Vagina (tissue), 2 donors: ENCODE measurements around the gene GAL3ST3.

ENCODE experiments used
- POLR2A ChIP-seq, 2 donors: fragments of 450-650 bp; IDR thresholded peaks; one replicate each; pipeline ENCODE4 v1.6.1; 2017; ENCODE audit warnings: antibody characterized with exemption in 2 of 2, mild to moderate bottlenecking in 2 of 2, moderate library complexity in 2 of 2
- POLR2AphosphoS5 ChIP-seq, 2 donors: sonication (generic); formaldehyde crosslinking; IDR thresholded peaks; one replicate each; pipeline ENCODE4 v1.9.0; 2017; ENCODE audit warnings: antibody characterized with exemption in 2 of 2, mild to moderate bottlenecking in 2 of 2, low read depth in 1 of 2; ENCODE audit not compliant: insufficient read depth in 1 of 2
- TF ChIP-seq, protein P1 (sequence below), 3 experiments: fragments of 450-650 bp in 2 of 3; fragments of 200-600 bp in 1 of 3; sonication (generic) in 1 of 3; IDR thresholded peaks; one replicate each; pipeline ENCODE4 v1.5.1; 2017 to 2019; ENCODE audit warnings: antibody characterized with exemption in 3 of 3, mild to moderate bottlenecking in 2 of 3, moderate library complexity in 2 of 3

DNA sequence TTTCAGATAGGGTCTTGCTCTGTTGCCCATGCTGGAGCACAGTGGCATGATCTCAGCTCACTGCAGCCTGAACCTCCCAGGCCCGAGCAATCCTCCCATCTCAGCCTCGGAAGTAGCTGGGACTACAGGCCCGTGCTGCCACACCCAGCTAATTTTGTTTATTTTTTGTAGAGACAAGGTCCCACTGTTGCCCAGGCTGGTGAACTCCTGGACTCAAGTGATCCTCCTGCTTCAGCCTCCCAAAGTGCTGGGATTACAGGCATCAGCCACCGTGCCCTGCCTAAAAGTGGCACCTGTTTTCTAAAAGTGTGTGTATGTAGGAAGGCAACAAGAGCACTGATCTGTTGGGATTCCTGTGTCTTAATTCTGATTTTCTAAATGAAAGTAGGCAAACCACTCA lies 41.3 kb upstream of the GAL3ST3 start:
- TF ChIP-seq, protein P1, sequence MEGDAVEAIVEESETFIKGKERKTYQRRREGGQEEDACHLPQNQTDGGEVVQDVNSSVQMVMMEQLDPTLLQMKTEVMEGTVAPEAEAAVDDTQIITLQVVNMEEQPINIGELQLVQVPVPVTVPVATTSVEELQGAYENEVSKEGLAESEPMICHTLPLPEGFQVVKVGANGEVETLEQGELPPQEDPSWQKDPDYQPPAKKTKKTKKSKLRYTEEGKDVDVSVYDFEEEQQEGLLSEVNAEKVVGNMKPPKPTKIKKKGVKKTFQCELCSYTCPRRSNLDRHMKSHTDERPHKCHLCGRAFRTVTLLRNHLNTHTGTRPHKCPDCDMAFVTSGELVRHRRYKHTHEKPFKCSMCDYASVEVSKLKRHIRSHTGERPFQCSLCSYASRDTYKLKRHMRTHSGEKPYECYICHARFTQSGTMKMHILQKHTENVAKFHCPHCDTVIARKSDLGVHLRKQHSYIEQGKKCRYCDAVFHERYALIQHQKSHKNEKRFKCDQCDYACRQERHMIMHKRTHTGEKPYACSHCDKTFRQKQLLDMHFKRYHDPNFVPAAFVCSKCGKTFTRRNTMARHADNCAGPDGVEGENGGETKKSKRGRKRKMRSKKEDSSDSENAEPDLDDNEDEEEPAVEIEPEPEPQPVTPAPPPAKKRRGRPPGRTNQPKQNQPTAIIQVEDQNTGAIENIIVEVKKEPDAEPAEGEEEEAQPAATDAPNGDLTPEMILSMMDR (IDR thresholded peaks at IDR 0.05) = no peak
- TF ChIP-seq POLR2A (IDR thresholded peaks at IDR 0.05) (no peak), POLR2AphosphoS5 (IDR thresholded peaks at IDR 0.05; ENCODE audit: insufficient read depth in 1 of 2, low read depth in 1 of 2) (no peak)
